22Rv1 (cell line): Measurements from ENCODE around the gene UBAC1.

Experiments used
- ZFX ChIP-seq: fragments of 450-650 bp; IDR thresholded peaks from 2 replicates; pipeline ENCODE4 v1.6.1; 2017; ENCODE audit warnings: antibody characterized with exemption, borderline replicate concordance
- TF ChIP-seq, protein P1 (sequence below): fragments of 450-650 bp; IDR thresholded peaks from 2 replicates; pipeline ENCODE4 v1.5.1; 2017; ENCODE audit warnings: mild to moderate bottlenecking

DNA sequence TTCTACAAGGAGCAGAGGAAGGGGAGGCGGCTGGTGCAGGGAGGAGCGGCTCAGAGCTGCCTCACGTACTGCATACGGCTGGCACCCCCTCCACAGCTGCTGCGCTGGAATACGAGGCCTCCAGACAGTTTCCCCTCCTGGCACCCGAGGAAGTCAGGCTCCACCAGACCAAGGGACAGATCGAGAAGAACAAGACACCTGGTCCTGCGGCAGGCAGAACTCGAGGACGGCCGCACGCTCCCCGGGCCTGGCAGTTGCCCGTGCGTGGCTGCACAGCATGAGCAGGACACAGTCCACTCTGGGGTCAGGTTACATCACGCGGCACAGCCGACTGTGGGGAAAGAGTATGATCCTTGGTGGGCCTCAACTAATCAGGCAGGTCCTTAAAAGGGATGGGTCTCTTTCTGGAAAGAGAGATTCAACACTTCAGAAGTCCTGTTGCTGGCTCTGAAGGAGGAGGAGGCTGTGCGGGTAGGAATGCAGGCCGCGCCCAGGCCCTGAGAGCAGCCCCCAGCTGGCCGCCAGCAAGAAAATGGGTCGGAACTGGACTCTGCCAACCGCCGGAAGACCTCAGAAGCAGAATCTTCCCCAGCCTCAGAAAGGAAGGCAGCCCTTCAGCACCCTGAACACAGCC, 11.6 kb downstream of the UBAC1 start:
- TF ChIP-seq, protein P1, sequence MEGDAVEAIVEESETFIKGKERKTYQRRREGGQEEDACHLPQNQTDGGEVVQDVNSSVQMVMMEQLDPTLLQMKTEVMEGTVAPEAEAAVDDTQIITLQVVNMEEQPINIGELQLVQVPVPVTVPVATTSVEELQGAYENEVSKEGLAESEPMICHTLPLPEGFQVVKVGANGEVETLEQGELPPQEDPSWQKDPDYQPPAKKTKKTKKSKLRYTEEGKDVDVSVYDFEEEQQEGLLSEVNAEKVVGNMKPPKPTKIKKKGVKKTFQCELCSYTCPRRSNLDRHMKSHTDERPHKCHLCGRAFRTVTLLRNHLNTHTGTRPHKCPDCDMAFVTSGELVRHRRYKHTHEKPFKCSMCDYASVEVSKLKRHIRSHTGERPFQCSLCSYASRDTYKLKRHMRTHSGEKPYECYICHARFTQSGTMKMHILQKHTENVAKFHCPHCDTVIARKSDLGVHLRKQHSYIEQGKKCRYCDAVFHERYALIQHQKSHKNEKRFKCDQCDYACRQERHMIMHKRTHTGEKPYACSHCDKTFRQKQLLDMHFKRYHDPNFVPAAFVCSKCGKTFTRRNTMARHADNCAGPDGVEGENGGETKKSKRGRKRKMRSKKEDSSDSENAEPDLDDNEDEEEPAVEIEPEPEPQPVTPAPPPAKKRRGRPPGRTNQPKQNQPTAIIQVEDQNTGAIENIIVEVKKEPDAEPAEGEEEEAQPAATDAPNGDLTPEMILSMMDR, result no peak
- no peak for TF ChIP-seq ZFX
